Suprapubic skin (tissue), 4 donors: ENCODE data around the gene GPR176.

Source experiments
- EP300 ChIP-seq: sonication (generic); formaldehyde crosslinking; IDR thresholded peaks from one replicate; pipeline ENCODE4 v1.6.1; 2017; ENCODE audit warnings: antibody characterized with exemption
- POLR2AphosphoS5 ChIP-seq, 3 donors: sonication (generic); formaldehyde crosslinking; IDR thresholded peaks; one replicate each; pipeline ENCODE4 v1.6.1; 2017; ENCODE audit warnings: antibody characterized with exemption in 3 of 3

- TF ChIP-seq EP300 (no peak), POLR2AphosphoS5 (IDR thresholded peaks at IDR 0.05) (no peak)
These were observed 142.6 kb downstream of the GPR176 start for GRCh38 chr15:39777496-39777895.
